Measurements from ENCODE around the gene ABCA13.

Gene ABCA13

DNA sequence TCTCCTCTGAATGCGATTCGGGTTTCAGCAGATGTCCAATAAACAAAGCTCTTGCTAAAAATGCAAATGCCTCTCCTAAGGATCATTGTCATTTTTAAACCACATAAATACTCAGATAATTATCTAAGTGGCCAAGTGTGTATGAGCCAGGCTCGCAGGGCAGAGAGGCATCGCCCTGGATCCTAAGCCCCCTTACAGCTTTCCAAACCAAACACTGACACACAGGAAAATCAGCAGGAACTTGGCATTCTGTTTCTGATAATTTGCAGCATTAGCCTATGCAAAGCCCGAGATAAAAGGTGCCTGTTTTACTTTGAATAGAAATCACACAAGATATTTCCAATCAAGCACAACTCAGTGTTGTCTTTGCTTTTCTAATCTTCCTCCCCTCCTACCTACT lies 134.4 kb downstream of the ABCA13 start:
- no peak for DNase-seq

DNA sequence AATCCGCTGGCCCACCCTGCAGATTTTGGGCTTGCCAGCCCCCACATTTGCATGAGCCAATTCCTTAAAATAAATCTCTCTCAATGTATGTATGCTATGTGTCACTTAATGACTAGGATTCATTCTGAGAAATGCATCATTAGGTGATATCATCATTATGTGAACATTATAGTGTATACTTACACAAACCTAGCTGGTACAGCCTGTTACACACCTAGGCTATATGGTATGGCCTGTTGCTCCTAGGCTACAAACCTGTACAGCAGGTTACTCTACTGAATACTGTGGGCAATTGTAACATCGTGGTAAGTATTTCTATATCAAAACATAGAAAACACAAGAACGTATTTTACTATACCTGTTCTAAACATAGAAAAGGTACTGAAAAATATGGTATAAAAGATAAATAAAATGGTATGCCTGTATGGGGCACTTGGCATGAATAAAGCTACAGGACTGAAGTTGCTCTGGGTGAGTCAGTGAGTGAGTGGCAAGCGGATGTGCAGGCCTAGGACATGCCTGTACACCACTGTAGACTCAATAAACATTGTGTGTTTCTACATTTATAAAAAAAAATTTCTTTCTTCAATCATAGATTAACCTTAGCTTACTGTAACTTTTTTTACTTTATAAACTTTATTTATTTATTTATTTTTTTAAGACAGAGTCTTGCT lies 135.9 kb downstream of the ABCA13 start:
- DNase-seq = no peak

DNA sequence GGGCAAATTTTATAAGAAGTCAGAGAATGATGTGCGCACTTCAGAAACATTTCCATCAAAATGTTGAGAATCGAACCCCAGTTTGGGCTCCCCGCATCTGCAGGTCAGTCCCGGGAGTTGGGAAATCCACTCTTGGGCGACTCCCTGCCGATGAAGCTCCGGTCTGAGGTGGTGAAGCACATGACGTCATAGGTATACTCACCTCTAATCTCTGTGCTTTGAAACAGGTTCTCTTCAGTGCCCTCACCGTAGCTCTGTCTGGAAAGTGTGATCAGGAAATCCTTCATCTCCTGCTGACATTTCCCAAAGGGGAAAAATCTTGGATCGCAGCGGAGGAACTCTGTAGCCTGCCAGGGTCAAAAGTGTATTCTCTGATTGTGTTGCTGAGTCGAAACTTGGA lies 138.5 kb downstream of the ABCA13 start:
- DNase-seq = no peak

DNA sequence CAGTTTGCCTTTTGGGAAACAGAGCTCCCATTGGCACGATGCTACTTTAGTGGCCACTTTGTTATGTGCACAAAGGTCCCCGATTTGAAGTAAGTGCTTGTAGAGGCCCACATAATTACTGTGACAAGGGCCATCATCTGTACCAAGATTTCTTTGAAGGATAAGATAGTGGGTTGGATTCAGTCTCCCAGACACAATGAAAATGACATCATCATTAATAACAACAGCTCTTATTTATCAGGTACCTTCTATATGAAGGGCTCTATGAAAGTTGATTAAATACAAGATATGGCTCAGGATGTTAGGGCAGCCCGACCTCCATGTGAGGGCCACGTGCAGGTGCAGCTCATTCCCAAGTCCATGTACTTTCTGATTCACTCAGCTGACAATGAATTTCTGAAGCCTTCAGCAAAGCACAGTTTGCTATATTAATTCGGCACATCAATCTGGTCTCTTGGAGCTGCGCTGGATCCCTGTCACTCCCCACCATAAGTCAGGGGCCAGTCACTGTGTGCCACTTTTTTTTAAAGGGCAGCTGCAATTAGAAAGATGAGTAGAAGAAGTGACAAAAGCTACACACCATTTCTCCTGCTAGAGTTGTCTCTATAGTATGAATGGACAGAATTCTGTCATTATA lies 140.3 kb downstream of the ABCA13 start:
- no peak for DNase-seq

GRCh38 chr7:48312151-48312550 lies 140.9 kb downstream of the ABCA13 start:
- no peak for DNase-seq

- DNase-seq = no peak
Measured at GRCh38 chr7:48316768-48317167, 145.5 kb downstream of the ABCA13 start.

- DNase-seq = no peak
Measured at GRCh38 chr7:48317360-48317759, 146.1 kb downstream of the ABCA13 start.

GRCh38 chr7:48321319-48322010 lies 150.2 kb downstream of the ABCA13 start:
- DNase-seq = no peak

GRCh38 chr7:48337012-48337621 lies 165.9 kb downstream of the ABCA13 start:
- no peak for DNase-seq

GRCh38 chr7:48337781-48338180 lies 166.5 kb downstream of the ABCA13 start:
- DNase-seq = no peak

- no peak for DNase-seq
Measured at GRCh38 chr7:48347230-48347825, 176.1 kb downstream of the ABCA13 start.

- DNase-seq = no peak
Measured at GRCh38 chr7:48350515-48350914, 179.3 kb downstream of the ABCA13 start.

- no peak for DNase-seq
Measured at GRCh38 chr7:48351900-48352299, 180.6 kb downstream of the ABCA13 start.

GRCh38 chr7:48355346-48355745 lies 184.1 kb downstream of the ABCA13 start:
- DNase-seq = no peak

- no peak for DNase-seq
Measured at GRCh38 chr7:48360574-48360973, 189.3 kb downstream of the ABCA13 start.

GRCh38 chr7:48363174-48363573 lies 191.9 kb downstream of the ABCA13 start:
- DNase-seq = no peak

DNA sequence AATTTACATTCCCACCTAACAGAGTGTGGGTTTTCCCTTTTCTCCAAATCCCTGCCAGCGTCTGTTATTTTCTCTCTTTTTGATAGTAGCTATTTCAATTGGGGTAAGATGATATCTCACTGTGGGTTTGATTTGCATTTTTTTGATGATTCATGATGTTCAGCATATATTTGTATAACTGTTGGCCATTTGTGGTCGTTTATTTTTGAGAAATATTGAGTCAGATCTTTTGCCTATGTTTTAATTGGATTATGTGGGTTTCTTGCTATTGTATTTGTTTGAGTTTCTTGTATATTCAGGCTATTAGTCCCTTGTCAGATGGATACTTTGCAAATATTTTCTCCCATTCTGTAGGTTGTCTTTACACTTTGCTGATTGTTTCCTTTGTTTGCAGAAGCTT lies 193.8 kb downstream of the ABCA13 start:
- no peak for DNase-seq

DNA sequence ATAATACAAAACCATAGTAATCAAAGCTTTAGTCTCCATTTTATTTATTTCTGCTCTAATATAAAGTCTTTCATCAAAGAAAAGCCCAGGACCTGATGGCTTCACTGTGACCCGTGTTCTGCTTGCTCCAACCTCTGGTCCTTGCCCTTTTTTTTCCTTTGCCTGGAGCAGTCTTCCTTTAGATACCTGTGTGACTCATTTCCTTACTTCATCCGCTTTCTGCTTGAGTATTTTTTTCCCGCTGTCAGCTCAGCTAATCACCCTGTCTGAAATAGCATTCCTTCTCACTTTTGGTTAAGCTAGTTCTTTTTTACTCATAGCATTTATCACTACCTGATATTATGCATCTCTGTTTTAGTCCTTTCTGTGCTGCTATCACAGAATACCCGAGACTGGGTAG lies 194.8 kb downstream of the ABCA13 start:
- no peak for DNase-seq

GRCh38 chr7:48376263-48376662 lies 205.0 kb downstream of the ABCA13 start:
- DNase-seq = no peak

GRCh38 chr7:48380921-48381320 lies 209.7 kb downstream of the ABCA13 start:
- DNase-seq = no peak

DNA sequence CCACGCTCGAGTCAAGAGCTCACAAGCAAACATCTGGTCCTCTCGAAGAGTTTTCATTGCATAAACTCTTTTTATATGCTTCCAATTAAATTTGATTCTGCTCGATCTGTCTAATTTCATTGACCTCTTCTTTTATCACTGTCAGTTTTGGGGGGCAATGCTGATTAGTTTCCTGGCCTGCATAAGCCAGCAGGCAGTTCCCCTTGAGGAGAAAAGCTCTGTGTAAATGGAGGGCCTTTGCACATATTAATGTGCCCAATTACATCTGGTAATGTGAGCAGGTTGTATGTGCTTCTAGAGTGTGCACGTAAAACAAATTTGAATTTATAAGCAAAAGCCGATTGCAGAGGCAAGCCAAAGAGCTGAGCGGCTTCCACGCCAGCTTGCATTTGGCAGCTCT lies 210.3 kb downstream of the ABCA13 start:
- no peak for DNase-seq

GRCh38 chr7:48384180-48384752 lies 213.0 kb downstream of the ABCA13 start:
- DNase-seq = no peak

DNA sequence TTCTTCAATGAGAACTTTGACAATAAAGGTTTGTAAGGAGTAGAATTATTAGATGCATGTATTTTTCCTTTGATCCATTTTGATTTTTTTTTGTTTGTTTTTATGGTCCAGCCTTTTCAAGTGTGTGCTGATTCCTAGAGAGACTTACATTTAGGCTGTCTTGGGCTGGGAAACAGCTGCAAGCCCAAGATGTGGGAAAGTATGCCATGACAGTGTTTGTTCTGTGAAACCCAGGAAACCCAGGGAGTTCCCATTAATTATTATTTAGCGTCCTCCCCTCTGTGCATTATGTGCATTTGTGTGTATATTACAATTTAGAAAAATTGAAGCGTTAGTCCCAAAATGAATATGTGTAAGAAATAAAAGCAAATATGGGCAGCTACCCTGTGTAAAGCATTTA lies 216.7 kb downstream of the ABCA13 start:
- DNase-seq = no peak

All from activated CD4-positive, alpha-beta T cell treated with anti-CD3 and anti-CD28 coated beads for 48 hours (primary cell).